Adrenal gland (tissue), 5 donors: ENCODE measurements around the gene IL17RA.

Source experiments
- POLR2A ChIP-seq, 2 donors: fragments of 450-650 bp; IDR thresholded peaks; one replicate each; pipeline ENCODE4 v1.6.1; 2017; ENCODE audit warnings: antibody characterized with exemption in 2 of 2, mild to moderate bottlenecking in 2 of 2, moderate library complexity in 1 of 2
- TF ChIP-seq, protein P1 (sequence below), 6 experiments: fragments of 450-650 bp in 4 of 6; fragments of 200-600 bp in 2 of 6; sonication (generic) in 1 of 6; IDR thresholded peaks; 1 replicate in 5 of 6; 2 replicates in 1 of 6; pipeline versions ENCODE4 v1.5.1 to v1.8.0; 2016 to 2021; ENCODE audit warnings: antibody characterized with exemption in 6 of 6, mild to moderate bottlenecking in 2 of 6, moderate library complexity in 1 of 6
- donor health status: DM: no; HTN: no; CAD: no.

DNA sequence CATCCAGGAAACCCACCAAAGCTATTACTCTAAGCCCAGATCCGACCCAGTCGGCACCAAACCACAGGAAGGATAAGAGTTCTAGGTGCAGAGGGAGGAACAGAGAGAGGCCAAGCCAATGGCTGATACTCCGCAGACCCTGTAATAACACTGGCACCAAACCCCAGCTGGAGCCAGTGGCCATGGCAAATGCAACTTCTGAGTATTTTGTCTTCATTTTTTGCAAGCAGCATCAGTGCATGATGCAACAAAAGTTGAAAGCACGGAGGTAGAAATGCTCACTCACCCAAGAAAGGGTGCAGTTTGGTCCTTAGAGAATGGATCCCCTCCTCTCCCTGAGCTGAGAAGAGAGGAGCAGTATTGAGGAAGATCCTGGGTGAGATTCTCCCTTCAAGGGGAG, 33.5 kb downstream of the IL17RA start:
- TF ChIP-seq, protein P1, sequence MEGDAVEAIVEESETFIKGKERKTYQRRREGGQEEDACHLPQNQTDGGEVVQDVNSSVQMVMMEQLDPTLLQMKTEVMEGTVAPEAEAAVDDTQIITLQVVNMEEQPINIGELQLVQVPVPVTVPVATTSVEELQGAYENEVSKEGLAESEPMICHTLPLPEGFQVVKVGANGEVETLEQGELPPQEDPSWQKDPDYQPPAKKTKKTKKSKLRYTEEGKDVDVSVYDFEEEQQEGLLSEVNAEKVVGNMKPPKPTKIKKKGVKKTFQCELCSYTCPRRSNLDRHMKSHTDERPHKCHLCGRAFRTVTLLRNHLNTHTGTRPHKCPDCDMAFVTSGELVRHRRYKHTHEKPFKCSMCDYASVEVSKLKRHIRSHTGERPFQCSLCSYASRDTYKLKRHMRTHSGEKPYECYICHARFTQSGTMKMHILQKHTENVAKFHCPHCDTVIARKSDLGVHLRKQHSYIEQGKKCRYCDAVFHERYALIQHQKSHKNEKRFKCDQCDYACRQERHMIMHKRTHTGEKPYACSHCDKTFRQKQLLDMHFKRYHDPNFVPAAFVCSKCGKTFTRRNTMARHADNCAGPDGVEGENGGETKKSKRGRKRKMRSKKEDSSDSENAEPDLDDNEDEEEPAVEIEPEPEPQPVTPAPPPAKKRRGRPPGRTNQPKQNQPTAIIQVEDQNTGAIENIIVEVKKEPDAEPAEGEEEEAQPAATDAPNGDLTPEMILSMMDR (IDR thresholded peaks at IDR 0.05), result no peak
- TF ChIP-seq POLR2A (IDR thresholded peaks at IDR 0.05), result no peak
